MM.1S (cell line): ENCODE results near the gene SLIT3.

Experiments used
- DNase-seq: peaks from one replicate; pipeline ENCODE4 v3.0.0-alpha.2; 2015
- H2AFZ ChIP-seq: fragments of 300-600 bp; sonication (generic); 2 replicates; pipeline ENCODE4 v1.6.0; 2016; ENCODE audit warnings: antibody characterized with exemption, low read length
- H3F3A ChIP-seq: fragments of 300-600 bp; sonication (generic); 2 replicates; pipeline ENCODE4 v1.6.1; 2016; ENCODE audit warnings: mild to moderate bottlenecking, antibody characterized with exemption, low read length, moderate library complexity, mixed read lengths; ENCODE audit not compliant: insufficient read depth
- H3K27ac ChIP-seq: fragments of 300-600 bp; sonication (generic); 2 replicates; pipeline ENCODE4 v1.5.1; 2016; ENCODE audit warnings: mild to moderate bottlenecking, low read length
- H3K27me3 ChIP-seq: fragments of 300-600 bp; sonication (generic); replicated peaks from 2 replicates; pipeline ENCODE4 v1.6.0; 2016; ENCODE audit warnings: low read length; ENCODE audit not compliant: insufficient read depth
- H3K36me3 ChIP-seq: fragments of 300-600 bp; sonication (generic); replicated peaks from 2 replicates; pipeline ENCODE4 v1.6.1; 2016; ENCODE audit warnings: mild to moderate bottlenecking, low read length, mixed read lengths; ENCODE audit not compliant: insufficient read depth
- H3K4me1 ChIP-seq: fragments of 300-600 bp; sonication (generic); 2 replicates; pipeline ENCODE4 v1.6.1; 2016; ENCODE audit warnings: low read length, mixed read lengths
- H3K4me2 ChIP-seq: fragments of 300-600 bp; sonication (generic); 2 replicates; pipeline ENCODE4 v1.6.0; 2016; ENCODE audit warnings: low read depth, low read length
- H3K4me3 ChIP-seq: fragments of 300-600 bp; sonication (generic); 2 replicates; pipeline ENCODE4 v1.5.1; 2016; ENCODE audit warnings: low read length, mixed read lengths
- H3K79me2 ChIP-seq: fragments of 300-600 bp; sonication (generic); 2 replicates; pipeline ENCODE4 v1.6.1; 2016; ENCODE audit warnings: mixed run types, low read length, mixed read lengths
- H3K9ac ChIP-seq: fragments of 300-600 bp; sonication (generic); 2 replicates; pipeline ENCODE4 v1.6.1; 2016; ENCODE audit warnings: low read length, mixed read lengths
- H3K9me2 ChIP-seq: fragments of 300-600 bp; sonication (generic); replicated peaks from 2 replicates; pipeline ENCODE4 v1.6.1; 2016; ENCODE audit warnings: mild to moderate bottlenecking, low read length, mixed read lengths; ENCODE audit not compliant: insufficient read depth
- H3K9me3 ChIP-seq: fragments of 300-600 bp; sonication (generic); replicated peaks from 2 replicates; pipeline ENCODE4 v1.6.1; 2016; ENCODE audit warnings: mild to moderate bottlenecking, low read length, mixed read lengths; ENCODE audit not compliant: insufficient read depth
- H4K20me1 ChIP-seq: fragments of 300-600 bp; sonication (generic); 2 replicates; pipeline ENCODE4 v1.6.1; 2016; ENCODE audit warnings: mild to moderate bottlenecking, low read length, moderate library complexity, mixed read lengths; ENCODE audit not compliant: insufficient read depth
- CTCF ChIP-seq: fragments of 300-600 bp; sonication (generic); IDR thresholded peaks from 2 replicates; pipeline ENCODE4 v1.5.1; 2016; ENCODE audit warnings: antibody characterized with exemption, low read length, mixed read lengths
- EZH2 ChIP-seq: fragments of 300-600 bp; sonication (generic); optimal IDR thresholded peaks from 2 replicates; pipeline ENCODE3; 2017; ENCODE audit warnings: low read depth, mild to moderate bottlenecking, antibody characterized with exemption, low read length, mixed read lengths
- EZH2phosphoT487 ChIP-seq: fragments of 300-600 bp; sonication (generic); IDR thresholded peaks from 2 replicates; pipeline ENCODE4 v1.6.1; 2018; ENCODE audit warnings: antibody characterized with exemption, low read length

Gene SLIT3

DNA sequence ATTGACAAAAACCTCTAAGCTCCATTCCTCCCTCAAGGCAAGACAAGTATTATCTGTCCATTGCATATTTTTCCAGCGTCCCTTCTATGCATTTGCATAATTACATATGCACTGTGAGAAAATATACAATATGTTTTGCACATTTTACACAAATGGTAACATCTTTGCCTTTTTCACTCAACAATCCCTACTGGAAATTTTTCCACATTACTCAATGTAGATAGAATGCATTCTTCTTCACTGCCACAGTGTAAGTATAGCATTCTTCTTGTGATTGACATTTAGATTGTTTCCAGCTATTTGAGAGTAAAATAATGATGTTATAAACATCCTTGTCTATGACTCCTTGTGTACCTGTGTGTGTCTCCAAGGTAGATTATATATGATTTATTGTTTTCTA lies 205.0 kb downstream of the SLIT3 start:
- no peaks in the 10 kb centered on the region for H3K27me3 ChIP-seq
- no peak overlapping the region for H2AFZ ChIP-seq
- no peaks in the 10 kb centered on the region for H3K9me2 ChIP-seq
- H4K20me1 ChIP-seq, result no peaks in the 10 kb centered on the region
- no peaks in the 10 kb centered on the region for H3K36me3 ChIP-seq
- no peaks in the 10 kb centered on the region for H3K4me1 ChIP-seq
- no peak overlapping the region for H3K4me2 ChIP-seq
- no peak for TF ChIP-seq EZH2
- TF ChIP-seq EZH2phosphoT487, result no peak
- TF ChIP-seq CTCF, result no peak
- H3K9ac ChIP-seq, result no peak overlapping the region
- H3K9me3 ChIP-seq, result no peaks in the 10 kb centered on the region
- no peaks in the 10 kb centered on the region for H3F3A ChIP-seq
- no peak overlapping the region for H3K27ac ChIP-seq
- no peaks in the 10 kb centered on the region for H3K79me2 ChIP-seq
- H3K4me3 ChIP-seq, result no peak overlapping the region
- DNase-seq, result no peak

- Histone ChIP-seq H3K27ac (no peak overlapping the region), H3K36me3 (no peaks in the 10 kb centered on the region), H3K9me3 (no peaks in the 10 kb centered on the region), H2AFZ (no peak overlapping the region), H3K27me3 (no peaks in the 10 kb centered on the region), H3F3A (no peaks in the 10 kb centered on the region), H3K4me2 (no peak overlapping the region), H3K9ac (no peak overlapping the region), H3K4me3 (no peak overlapping the region), H3K9me2 (no peaks in the 10 kb centered on the region), H3K4me1 (no peaks in the 10 kb centered on the region), H4K20me1 (no peaks in the 10 kb centered on the region), H3K79me2 (no peaks in the 10 kb centered on the region)
- DNase-seq, result no peak
- TF ChIP-seq EZH2phosphoT487 (no peak), CTCF (no peak), EZH2 (no peak)
These were observed 205.5 kb downstream of the SLIT3 start for GRCh38 chr5:169095410-169095960.

DNA sequence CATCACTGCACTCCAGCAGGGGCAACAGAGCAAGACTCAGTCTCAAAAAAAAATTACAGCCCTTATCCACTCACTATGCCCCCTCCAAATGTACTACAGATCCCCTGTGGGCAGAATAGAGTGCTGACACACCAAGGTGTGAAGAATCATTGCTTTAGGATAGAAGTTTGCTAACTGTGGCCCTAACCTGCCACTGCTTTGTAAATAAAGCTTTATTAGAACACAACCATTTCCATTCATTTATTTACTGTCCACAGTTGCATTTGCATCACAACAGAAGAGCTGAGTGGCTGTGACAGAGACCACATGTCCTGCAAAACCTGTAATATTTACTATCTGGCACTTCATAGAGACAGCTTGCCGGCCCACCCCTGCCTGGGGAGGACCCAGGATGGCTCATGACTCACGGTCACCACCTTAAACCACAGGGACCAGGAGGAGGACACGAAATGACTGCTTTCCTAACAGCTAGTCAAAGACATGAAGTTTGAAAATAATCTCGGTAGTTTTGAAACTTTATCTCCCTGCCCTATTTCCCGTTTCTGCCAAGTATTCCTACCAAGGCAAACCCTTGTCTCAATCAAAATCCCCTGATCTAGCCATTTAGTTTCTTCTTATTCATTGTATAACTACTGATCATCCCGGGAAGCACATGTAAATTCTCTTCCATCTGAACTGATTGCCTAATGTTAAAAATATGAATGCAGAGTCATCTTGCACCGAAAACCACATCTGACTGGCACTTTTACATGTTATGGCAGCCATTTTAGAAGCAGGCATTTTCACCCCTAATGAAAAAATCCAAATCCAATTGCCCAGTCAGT lies 206.1 kb downstream of the SLIT3 start:
- Histone ChIP-seq H3K4me2 (no peak overlapping the region), H3K4me3 (no peak overlapping the region), H2AFZ (0 out of 2 replicates have a peak overlapping the region, but pooled peaks have one; percentile 17), H3K79me2 (no peaks in the 10 kb centered on the region), H3K4me1 (no peaks in the 10 kb centered on the region), H3F3A (no peaks in the 10 kb centered on the region), H3K27ac (no peak overlapping the region), H4K20me1 (no peaks in the 10 kb centered on the region), H3K9me3 (no peaks in the 10 kb centered on the region), H3K9me2 (no peaks in the 10 kb centered on the region), H3K9ac (no peak overlapping the region), H3K36me3 (no peaks in the 10 kb centered on the region), H3K27me3 (no peaks in the 10 kb centered on the region)
- DNase-seq, result no peak
- TF ChIP-seq CTCF (no peak), EZH2phosphoT487 (no peak), EZH2 (no peak)
